Activated CD8-positive, alpha-beta memory T cell treated with anti-CD3 and anti-CD28 coated beads for 36 hours (primary cell): ENCODE results near the gene ALDH1L1. TPM values are rescaled to one million over a fixed set of nuclear protein-coding genes. Genes with fewer than 3 reads are reported as not detected.

Experiments
- CTCF ChIA-PET: fragments of 350-600 bp; sonication (Branson Sonifier 250); formaldehyde crosslinking; loops from one replicate; lab custom pipeline; 2021; ENCODE audit warnings: antibody characterized with exemption; lab: Charles Lee
- POLR2A ChIA-PET: fragments of 350-600 bp; sonication (Branson Sonifier 250); formaldehyde crosslinking; loops from one replicate; lab custom pipeline; 2021; ENCODE audit warnings: antibody characterized with exemption; lab: Charles Lee
- total RNA-seq, 2 experiments: library from RNA; stranded (reverse); gene quantifications; one replicate each; pipeline ENCODE4 v1.2.3, GENCODE V29; 2021

Gene ALDH1L1
- not detected for total RNA-seq

DNA sequence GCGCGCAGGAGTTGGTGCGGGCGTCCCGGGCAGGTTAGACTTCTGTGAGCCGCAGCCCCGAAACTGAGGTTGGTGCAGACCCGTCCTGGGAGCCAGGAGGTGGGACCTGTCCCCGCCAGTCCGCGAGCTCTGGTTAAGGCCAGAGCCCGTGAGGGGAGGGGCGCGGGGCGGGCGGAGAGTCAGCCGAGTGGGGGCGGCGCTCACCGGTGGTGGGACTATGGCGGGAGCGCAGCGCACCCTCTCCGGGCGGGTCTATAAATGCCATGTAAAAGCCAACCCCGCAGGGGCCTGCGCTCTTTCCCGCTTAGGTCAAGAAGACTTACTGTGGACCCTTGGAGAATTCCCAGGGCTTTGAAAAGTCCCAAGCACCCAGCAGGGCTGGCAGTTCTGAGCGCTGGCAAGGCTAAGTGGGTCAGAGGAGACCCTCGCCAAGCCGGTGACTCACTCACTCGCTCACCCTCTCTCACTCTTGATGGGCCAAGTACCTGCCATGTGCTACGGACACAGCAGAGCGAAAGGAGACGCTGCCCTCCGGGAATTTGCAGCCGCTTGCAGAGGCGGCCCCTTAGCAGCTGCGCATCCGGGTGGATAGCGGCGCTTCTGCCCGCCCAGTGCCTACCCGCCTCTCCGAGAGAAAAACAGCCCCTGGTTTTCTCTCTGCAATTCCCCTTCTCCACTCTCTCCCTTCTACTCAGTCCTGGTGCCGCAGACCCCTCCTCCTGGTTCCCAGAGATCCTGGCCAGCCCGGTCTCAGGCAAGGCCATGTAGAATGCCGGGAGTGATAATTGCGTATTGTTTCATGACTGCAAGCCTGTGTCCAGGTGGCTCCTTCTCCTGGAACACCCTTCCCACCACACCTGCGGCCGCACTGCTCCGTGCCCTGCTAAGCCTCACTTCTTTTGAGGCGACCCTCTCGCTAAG lies at the start of gene ALDH1L1:
TSS of gene ALDH1L1 (minus strand) at position 110 of the 921 bp plus-strand sequence. CDS start 19,607 bp downstream, outside the sequence.
- ChIA-PET CTCF (no interaction called here), POLR2A (no interaction called here)

DNA sequence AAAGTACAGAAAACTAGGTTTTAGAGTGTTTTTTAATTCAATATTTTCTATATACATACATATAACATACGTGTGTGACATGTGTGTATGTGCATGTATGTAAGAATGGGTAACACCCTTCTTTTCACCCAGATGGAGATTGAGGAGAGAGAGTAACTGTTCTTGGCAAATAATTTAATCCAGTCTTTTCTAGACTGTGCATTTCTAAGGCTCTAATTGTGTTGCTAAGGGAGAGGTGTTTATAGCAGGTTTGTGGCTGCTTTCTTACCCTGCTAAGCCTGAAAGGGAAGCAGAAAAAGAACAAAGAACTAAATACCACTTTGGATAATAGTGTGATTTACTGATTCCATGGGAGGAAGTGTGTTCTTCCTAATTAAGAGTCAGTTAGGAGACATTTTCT lies 46.0 kb upstream of the ALDH1L1 start:
- ChIA-PET CTCF (no interaction called here), POLR2A (no interaction called here)

DNA sequence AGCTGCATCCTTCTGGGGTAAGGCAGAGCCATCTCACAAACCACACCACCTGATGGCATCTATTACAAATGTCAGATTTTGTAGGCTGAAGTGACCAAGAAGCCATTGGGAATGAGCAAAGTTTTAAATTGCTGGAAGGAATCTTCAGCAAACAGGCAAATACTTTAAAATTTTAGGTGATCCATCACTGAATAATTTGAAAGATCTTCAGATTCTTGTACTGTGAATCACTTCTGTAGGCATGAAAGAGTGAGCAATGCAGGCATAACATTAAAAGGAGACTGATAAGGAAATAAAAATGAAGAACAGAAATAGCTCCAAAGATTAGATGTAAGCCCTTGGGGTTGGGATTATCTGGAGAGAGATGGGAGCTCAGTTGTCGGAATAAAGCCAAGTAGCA lies 36.0 kb upstream of the ALDH1L1 start:
- ChIA-PET POLR2A (no interaction called here), CTCF (no interaction called here)

DNA sequence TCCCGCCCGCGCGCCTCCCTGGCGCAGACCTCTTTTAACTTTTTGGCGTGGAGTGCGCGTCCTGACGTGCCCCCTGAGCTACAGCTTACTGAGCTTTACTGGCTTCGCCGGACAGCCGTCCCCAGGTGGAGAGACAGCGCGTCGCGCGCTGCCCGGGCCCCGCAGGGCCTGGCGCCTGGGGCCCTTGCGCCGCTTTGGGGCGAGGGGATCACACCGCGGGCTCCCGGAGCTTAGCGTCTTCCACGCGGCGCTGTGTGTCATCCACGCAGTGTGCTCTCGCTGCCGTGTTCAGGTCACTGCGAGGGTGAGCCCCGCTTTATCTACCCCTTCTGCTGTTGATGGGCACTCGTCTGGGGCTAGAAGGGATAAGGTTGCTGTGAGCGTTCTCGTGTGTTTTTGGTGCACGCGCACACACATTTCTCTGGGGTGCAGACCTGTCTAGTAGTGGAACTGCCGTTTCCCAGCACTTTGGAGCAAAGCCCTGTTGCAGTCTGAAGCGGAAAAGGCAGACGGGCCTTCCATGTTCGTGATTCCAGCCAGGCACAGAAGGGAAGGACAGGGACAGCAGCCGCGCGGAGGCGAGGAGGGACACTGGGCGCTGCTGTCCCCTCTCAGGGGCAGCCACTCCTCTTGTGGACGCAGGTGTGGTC lies 33.1 kb upstream of the ALDH1L1 start:
- ChIA-PET CTCF (interaction anchor here (1.2 kb wide), 1 partner anchor 32 kb away, joined by 3 read pairs; no protein-coding TSS in a partner anchor), POLR2A (no interaction called here)

DNA sequence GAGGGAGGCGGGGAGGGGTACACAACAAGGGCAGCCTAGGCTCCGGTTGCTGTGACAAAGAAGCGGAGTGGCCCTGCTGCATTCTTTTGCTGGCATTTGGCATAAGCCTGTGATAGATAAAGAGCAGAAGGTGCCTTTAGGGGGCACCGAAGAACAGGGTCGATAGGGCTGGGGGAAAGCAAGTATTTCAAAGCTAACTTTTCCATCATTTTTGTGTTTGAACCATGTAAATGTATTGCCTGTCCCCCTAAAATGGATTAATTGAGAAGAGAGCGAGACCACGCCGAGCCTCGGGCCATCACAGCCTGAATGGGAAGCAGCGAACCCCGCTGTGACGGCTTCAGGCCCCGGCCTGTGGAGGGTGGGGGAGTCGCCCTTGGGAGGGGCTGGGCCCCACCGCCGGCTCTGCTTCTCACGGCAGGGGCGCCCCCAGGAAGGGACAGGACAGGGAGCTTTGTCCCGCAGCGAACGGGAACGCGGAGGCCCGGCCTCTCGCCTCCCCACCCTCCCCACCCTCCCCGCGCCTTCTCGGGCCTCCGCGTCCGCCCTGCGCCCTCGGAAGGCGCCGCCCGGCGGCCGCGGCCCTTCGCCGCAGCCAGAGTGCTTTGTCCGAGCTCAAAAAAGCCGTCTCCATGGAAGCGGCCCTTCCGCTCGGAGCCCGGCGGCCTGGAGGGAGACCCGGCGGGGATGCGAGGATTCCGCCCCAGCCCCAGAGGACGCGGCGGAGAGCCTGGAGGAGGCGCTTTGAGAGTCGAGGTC lies 32.4 kb upstream of the ALDH1L1 start:
- ChIA-PET CTCF (interaction anchor here (1.2 kb wide), 1 partner anchor 32 kb away, joined by 3 read pairs; no protein-coding TSS in a partner anchor), POLR2A (no interaction called here)

DNA sequence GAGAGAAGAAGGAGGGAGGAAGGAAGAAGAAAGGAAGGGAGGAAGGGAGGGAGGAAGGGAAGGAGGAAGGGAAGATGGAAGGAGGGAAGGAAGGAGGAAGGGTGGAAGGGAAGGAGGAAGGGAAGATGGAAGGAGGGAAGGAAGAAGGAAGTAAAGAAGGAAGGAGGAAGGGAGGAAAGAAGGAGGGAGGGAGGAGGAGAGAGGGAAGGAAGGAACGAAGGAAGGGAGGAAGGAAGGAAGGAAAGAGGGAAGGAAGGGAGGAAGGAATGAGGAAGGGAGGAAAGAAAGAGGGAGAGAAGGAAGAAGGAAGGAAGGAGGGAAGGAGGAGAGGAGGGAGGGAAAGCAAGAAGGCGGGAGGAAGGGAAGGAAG lies 31.8 kb upstream of the ALDH1L1 start:
- ChIA-PET CTCF (no interaction called here), POLR2A (no interaction called here)

DNA sequence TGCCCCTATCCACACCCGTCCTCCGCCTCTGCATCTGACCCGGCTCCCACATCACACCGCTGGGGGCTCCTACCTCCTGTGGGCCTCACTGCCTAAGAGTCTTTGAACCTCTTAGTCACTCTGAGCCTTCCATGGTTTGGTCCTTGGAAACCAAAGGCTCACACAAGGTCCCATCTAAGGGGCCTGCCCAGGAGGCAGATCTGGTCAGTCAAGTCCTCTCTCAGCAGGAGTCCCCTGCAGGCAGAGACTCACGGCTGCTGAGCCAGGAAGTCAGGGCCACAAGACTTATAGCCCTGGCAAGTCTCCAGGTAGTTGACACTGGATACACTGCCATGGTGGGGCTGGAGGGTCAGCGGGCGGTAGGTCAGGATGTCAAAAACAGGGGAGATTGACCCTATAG lies 31.2 kb upstream of the ALDH1L1 start:
- ChIA-PET CTCF (no interaction called here), POLR2A (no interaction called here)

DNA sequence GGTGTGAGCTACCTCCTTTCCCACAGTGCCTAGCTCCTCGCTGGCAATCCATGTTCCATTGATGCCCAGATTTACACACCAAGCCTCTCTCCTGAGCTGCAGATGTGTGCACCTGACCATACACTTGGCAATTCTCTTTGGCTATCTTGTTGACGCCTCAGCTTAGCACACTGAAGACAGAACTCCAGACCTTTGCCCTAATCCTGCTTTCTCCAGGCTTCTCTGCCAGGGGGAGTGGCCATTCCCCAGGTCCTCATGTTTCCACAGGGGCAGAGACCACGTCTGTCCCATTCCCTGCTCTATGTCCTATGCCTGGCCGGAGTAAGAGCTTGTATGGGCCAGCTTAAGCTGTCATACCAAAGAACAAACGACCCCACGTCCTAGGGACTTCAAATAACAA lies 30.2 kb upstream of the ALDH1L1 start:
- ChIA-PET POLR2A (no interaction called here), CTCF (no interaction called here)

DNA sequence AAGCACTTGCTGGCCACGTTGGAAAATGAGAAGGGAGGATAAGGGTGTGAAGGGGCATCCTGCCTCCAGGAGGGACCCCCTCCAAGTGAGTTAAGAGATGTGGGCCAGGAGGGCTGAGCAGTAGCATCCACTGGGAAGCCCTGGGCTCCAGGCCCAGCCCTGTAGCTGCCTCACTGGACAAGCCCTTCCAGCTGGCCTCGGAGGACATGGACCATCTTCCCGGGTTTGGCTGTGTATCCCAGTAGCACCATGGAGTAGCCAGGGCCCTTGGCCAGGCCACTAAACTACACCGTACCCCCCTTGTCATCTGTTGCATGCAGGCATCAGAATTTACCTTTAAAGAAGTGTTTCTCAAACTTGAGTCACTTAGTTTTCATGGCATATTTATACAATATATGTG lies 29.4 kb upstream of the ALDH1L1 start:
- ChIA-PET POLR2A (no interaction called here), CTCF (no interaction called here)

DNA sequence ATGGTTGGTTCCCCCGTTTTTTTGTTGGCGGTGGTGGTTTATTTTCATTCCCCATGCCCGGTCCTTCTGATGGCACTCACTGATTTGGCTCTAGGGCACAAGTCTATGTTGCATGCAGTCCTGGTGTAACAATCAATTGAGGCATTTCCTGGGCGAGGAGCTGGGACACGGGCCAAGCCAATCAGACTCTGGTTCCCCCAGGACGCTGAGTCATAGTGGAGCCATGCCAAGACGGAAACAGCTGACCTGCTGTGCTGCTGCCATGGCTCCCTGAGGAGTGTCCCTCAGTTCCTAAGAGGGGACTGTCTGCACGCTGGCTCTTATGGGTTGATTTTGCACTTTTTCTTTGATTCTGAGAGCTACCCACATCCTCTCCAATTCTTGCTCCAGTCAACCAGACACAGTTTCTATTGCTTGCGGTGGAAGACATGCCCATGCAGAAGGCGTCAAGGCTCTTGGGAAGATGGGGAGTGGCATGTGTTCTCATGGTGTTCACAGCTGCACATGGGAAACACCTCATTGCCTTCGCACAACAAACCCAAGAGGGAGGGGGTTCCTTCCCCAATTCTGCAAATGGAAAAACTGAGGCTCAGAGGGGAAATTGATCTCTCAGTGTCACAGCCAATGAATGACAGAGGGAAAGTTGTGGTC lies 28.3 kb upstream of the ALDH1L1 start:
- CTCF ChIA-PET, result no interaction called here
- POLR2A ChIA-PET, result no interaction called here

DNA sequence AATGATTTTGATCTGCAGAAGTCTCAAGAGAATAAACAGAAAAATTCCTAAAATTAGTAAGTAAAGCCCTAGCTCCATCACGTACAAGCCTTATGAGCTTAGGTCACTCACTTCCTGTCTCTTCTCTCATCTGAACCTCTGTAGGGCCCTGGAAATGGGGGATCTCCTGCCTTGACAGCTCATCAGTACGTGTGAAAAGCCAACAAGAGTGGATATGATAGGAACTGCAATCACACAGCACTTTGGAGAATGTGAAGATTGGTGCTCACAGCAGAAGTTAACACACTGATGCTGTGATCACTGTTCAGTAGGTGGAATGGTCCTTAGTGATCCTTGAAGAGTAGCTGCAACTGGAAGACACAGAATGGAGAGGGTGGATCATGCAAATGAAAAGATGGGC lies 27.8 kb upstream of the ALDH1L1 start:
- CTCF ChIA-PET, result no interaction called here
- POLR2A ChIA-PET, result no interaction called here

DNA sequence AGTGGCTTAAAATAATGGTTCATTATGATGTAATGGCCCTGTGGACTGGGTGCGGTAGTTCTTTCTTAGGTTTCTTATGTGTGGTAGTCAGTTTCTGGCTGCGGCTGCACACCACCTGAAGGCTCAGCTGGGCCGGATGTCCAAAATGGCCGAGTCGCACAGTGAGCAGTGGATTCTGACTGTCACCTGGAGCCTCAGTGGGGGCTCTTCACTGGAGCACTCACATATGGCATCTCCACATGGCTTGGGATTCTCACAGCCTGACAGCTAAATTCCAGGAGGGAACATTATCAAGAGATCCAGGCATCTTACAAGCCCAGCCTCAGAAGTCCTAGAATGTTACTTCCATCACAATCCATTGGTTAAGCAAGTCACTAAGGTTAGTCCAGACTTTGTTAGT lies 26.8 kb upstream of the ALDH1L1 start:
- CTCF ChIA-PET, result no interaction called here
- POLR2A ChIA-PET, result no interaction called here

DNA sequence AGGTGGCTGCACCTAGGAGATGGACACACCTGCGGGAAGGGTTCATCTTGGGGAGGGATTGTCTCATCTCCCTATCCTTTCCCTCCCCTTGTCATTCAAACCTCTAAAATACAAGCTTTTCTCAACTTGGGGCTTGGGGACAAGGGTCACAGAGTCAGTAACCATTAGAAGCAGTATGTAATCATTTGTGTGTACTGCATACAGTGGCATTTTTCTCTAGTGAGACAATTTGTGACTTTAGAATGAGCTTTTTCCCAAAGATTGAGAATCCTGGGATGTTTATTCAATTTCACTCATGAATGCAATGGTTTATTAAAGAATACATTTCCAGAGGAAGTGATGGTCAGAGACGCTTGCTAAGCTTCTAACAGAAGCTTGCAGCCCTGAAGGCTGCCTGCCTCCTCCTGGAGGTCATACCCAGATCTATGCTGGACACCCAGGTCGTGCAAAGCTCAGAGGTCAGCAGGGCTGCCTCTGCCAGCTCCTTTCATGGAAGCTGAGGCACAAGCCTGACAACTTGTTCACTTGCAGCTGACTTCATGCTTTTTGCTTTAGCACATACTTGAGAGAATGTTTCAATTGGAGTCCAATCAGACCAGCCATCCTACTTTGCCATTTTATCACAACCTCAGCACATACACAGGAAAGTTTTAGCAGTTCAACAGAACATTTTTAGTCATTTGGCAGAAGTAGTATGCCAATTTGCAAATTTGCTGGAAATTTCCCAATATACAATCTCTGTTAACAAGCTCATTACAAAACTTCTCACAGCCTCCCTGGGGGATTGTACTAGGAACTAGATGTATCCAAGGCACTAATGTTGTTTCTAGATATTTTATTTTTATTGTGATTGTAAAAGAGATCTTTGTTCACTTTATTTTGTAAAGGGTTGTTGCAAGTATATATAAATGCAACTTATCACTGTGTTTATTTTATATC lies 25.6 kb upstream of the ALDH1L1 start:
- CTCF ChIA-PET, result no interaction called here

DNA sequence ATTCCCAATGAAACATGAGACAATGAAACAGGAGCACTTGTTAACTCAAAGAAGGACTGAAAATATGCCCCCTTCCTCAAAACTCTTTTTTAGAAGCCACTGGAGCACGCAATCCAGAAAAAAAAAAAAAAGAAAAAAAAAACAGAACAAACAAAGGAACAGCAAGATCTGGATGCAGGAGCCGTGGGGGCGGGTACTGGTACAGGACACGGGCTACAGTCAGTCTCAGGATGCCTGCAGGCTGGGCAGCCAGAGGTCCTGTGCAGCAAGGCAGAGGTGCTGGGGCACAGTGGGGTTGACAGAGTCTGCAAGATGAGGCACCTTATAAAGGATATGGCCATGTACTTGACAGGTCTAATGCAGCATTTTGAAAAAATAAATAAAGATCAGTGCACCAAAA lies 22.3 kb upstream of the ALDH1L1 start:
- ChIA-PET CTCF (no interaction called here), POLR2A (no interaction called here)

More for the DNA sequence above, 25.6 kb upstream of the ALDH1L1 start:
- POLR2A ChIA-PET, result no interaction called here

DNA sequence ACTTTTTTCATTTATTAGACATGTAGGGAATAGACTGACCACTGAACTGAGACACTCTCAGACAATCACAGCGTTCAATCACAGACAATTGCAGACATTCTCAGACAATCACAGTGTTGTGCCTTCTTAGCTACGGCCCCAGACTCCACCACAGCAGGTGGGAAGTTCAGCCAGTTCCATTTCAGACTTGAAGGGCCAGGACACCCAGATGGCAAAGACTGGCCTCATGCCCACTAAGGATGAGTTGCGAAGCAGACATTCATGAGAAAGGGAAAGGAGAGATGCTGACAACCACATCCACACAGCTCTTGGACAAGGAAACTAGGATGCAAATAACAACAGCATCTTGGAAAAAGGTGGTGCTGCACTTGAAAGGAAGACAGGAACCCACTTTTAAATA lies 21.9 kb upstream of the ALDH1L1 start:
- ChIA-PET POLR2A (no interaction called here), CTCF (no interaction called here)

DNA sequence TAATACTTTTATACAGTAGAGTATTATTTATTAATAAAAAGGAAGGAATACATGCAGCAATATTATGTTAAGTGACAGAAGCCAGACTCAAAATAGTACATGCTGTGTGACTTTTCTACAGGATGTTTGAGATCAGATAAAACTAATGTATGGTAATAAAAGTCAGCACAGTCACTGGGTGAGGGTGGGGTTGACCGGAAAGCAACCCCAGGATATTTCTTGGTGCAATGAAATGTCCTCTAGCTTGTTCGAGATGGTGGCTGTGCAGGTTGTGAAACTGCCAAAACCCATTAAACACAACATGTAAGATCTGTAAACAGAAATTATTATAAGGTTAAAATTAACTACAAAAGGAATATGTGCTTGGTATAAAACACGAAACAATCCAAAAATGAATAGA lies 20.8 kb upstream of the ALDH1L1 start:
- POLR2A ChIA-PET, result no interaction called here

DNA sequence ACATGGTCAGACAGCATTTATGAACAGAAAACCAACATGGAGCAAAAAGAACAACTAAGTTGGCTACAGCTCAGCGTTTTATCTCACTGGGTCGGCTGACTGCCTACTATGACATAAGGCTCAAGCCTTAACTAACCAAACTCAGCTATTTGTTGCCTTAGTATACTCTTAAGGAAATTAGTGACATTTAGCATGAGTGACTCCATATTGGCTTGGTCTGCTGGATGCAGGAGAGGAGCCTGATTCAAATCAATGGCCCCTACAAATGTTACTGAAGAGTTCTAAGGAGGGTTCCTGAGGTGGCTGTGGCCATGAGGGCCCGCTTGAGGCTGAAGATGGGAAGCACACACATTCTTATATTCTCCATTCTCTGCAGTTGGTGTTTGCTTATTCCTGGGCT lies 20.1 kb upstream of the ALDH1L1 start:
- CTCF ChIA-PET, result interaction anchor here (2.9 kb wide), 1 partner anchor 67 kb away, joined by 19 read pairs; no protein-coding TSS in a partner anchor
- POLR2A ChIA-PET, result no interaction called here

More for the DNA sequence above, 20.8 kb upstream of the ALDH1L1 start:
- CTCF ChIA-PET, result no interaction called here

DNA sequence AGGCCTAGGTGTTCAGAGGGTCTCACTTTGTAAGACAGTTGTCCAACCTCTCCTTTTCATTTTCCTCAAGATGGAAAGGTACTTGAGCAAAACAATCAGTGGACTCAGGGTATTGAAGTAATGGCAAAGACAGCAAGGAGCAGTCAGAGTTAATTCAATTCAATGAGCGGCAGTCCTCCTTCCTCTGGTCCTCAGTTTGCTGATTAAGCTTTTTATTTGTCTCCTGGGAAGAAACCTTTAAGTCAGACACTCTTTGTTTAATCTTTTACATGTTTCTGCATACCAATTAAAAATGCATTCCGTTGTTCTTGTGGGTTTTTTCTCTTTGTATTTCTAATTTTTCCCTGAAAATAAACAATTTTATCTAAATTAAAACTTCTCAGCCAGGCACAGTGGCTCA lies 18.9 kb upstream of the ALDH1L1 start:
- CTCF ChIA-PET, result interaction anchor here (0.6 to 2.9 kb wide), 2 partner anchors 46 to 66 kb away, joined by 3 to 19 read pairs; no protein-coding TSS in a partner anchor
- POLR2A ChIA-PET, result no interaction called here
